ENCODE data around the gene EPHB4. TPM values are rescaled to one million over a fixed set of nuclear protein-coding genes. Genes with fewer than 3 reads are reported as not detected.

The EPHB4 gene
- total RNA-seq: 120 to 127 TPM (median 125 TPM) in 3 replicates

- peaks cover 2% of the 10 kb centered on the region for H3K36me3 Mint-ChIP-seq
- TF ChIP-seq CTCF (IDR thresholded peaks at IDR 0.05; ENCODE audit: unreplicated experiment): no peak
- H3K27me3 Mint-ChIP-seq (ENCODE audit: low read depth): no peaks in the 10 kb centered on the region
- H3K4me1 Mint-ChIP-seq: peaks cover 36% of the 10 kb centered on the region
- peak; percentile 74 to 83 for DNase-seq (ENCODE audit: low spot score in 2 of 2, unreplicated experiment in 2 of 2)
- no peaks in the 10 kb centered on the region for H3K9me3 Mint-ChIP-seq
- H3K27ac Mint-ChIP-seq: peak within 1 kb of the TSS; percentile 96
- H3K4me3 Mint-ChIP-seq: peak within 1 kb of the TSS; percentile 97
These were observed at the start of gene EPHB4 for GRCh38 chr7:100827330-100828226. EPHB4 (minus strand) TSS chr7:100827523; CDS start chr7:100827030, 493 bp downstream.

GRCh38 chr7:100875356-100875751 lies 48.0 kb upstream of the EPHB4 start:
- no peak for DNase-seq (ENCODE audit: low spot score in 2 of 2, unreplicated experiment in 2 of 2)
- Mint-ChIP-seq H3K4me3 (peak overlapping the region; percentile 99), H3K36me3 (peaks cover 33% of the 10 kb centered on the region), H3K27me3 (ENCODE audit: low read depth) (no peaks in the 10 kb centered on the region), H3K9me3 (no peaks in the 10 kb centered on the region), H3K4me1 (peaks cover 45% of the 10 kb centered on the region), H3K27ac (peak overlapping the region; percentile 99)
- TF ChIP-seq CTCF (IDR thresholded peaks at IDR 0.05; ENCODE audit: unreplicated experiment): peak; percentile 12

- Mint-ChIP-seq H3K36me3 (peaks cover 30% of the 10 kb centered on the region), H3K4me1 (peaks cover 42% of the 10 kb centered on the region)
- DNase-seq (ENCODE audit: low spot score in 2 of 2, unreplicated experiment in 2 of 2): peak; percentile 96 to 97
These were observed 47.4 kb upstream of the EPHB4 start, which contains the start of gene SRRT for GRCh38 chr7:100874577-100875355. SRRT (plus strand) TSS chr7:100875103; CDS start chr7:100875591, 488 bp downstream.

GRCh38 chr7:100874300-100874576 lies 46.9 kb upstream of the EPHB4 start:
- Mint-ChIP-seq H3K4me1 (peaks cover 39% of the 10 kb centered on the region), H3K4me3 (peak overlapping the region; percentile 99), H3K27me3 (ENCODE audit: low read depth) (no peaks in the 10 kb centered on the region), H3K36me3 (peaks cover 27% of the 10 kb centered on the region), H3K27ac (peak overlapping the region; percentile 99), H3K9me3 (no peaks in the 10 kb centered on the region)
- no peak for TF ChIP-seq CTCF (IDR thresholded peaks at IDR 0.05; ENCODE audit: unreplicated experiment)
- no peak for DNase-seq (ENCODE audit: low spot score in 2 of 2, unreplicated experiment in 2 of 2)

More at GRCh38 chr7:100874577-100875355, 47.4 kb upstream of the EPHB4 start, which contains the start of gene SRRT:
- H3K27ac Mint-ChIP-seq: peak within 1 kb of the TSS; percentile 99
- no peaks in the 10 kb centered on the region for H3K9me3 Mint-ChIP-seq
- no peaks in the 10 kb centered on the region for H3K27me3 Mint-ChIP-seq (ENCODE audit: low read depth)
- H3K4me3 Mint-ChIP-seq: peak within 1 kb of the TSS; percentile 99
- TF ChIP-seq CTCF (IDR thresholded peaks at IDR 0.05; ENCODE audit: unreplicated experiment): peak; percentile 62

- H3K4me1 Mint-ChIP-seq: peaks cover 39% of the 10 kb centered on the region
- no peaks in the 10 kb centered on the region for H3K9me3 Mint-ChIP-seq
- no peak for TF ChIP-seq CTCF (IDR thresholded peaks at IDR 0.05; ENCODE audit: unreplicated experiment)
- DNase-seq (ENCODE audit: low spot score in 2 of 2, unreplicated experiment in 2 of 2): no peak
- H3K27ac Mint-ChIP-seq: peak overlapping the region; percentile 99
- H3K36me3 Mint-ChIP-seq: peaks cover 25% of the 10 kb centered on the region
- peak overlapping the region; percentile 99 for H3K4me3 Mint-ChIP-seq
- H3K27me3 Mint-ChIP-seq (ENCODE audit: low read depth): no peaks in the 10 kb centered on the region
These were observed 46.4 kb upstream of the EPHB4 start for GRCh38 chr7:100873599-100874299.
